GM12872 (cell line): ENCODE results near the gene LDLRAD3.

Source experiments
- CTCF ChIP-seq: IDR thresholded peaks from 3 replicates; pipeline ENCODE4 v1.5.1; 2011; ENCODE audit warnings: low read depth, mild to moderate bottlenecking, low read length, moderate library complexity; ENCODE audit not compliant: insufficient read depth

LDLRAD3 gene

DNA sequence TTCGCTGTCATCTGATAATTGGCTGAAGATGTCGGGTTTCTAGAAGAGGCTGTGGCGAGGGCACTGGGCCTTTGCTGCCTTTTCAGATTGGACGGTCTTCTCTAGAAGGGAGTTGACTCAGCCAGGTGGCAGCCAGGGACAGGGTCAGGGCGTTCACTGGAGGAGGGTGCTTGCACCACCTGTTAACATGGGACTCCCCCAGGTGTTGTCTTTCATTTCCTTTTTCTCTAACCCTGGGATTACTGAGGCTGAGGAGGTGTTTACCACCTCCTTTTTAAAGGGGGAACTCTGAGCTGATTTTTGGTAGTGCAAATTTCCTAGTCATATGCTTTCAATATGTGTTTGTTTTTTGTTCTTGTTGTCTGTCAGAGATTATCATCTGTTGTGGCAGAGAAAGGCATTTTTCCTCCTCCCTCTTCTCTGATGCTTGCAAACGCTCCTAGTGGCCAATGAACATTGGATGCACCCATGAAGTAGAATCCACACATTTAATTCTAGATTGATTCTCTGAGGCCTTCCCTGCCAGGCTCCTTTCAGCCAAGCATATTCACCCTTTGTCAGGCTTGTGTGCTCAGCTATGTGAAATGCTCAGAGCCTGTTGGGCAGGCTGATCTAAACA lies 54.1 kb downstream of the LDLRAD3 start:
- no peak for TF ChIP-seq CTCF

DNA sequence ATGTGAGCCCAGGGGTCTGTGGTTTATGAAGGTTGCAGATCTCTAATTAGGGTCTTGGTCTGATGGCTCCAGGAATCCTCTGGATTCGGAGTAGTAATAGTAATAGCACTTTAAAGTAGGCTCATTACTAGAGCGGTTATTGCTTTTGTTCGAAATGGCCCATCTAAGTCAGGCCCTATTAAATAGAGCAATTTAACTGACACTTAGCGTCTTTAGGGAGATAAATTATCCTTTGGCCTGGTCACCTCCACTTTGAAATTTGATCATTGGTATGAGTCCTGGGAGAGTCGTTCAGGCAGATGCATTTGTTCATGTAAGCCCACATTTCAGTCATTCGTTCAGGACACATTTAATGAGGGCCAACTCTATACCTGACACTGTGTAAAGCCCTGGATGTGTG lies 54.8 kb downstream of the LDLRAD3 start:
- no peak for TF ChIP-seq CTCF

DNA sequence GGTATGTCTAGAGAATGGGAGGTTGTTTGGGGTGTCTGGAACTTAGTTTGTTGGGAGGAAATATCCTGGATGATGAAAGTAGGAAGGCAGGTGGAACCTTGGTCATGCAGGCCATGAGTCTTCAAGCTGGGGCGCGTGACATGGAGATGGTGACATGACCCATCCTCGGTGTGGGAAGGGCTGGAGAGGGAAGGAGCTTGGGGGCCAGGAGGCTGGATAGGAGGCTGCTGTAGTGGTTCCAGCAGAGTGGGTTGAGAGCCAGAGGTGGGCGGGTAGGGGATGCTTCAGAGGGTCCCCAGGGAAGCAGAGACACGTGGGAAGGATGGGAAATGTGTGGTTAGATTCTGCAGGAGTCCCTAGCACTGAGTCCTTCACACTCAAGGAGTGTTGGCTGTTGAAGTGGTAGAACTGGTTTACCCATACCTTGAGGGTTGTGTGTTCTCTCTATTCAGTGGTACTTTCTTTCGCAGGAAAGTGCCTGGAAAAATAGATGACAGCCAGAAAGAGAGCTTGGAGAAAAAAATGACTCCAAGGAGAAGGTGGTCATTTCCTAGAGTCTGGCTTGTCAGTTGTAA lies 56.8 kb downstream of the LDLRAD3 start:
- TF ChIP-seq CTCF, result no peak

GRCh38 chr11:36002196-36002595 lies 58.3 kb downstream of the LDLRAD3 start:
- no peak for TF ChIP-seq CTCF

- TF ChIP-seq CTCF, result no peak
Observed at GRCh38 chr11:36002796-36003195, 58.9 kb downstream of the LDLRAD3 start.

DNA sequence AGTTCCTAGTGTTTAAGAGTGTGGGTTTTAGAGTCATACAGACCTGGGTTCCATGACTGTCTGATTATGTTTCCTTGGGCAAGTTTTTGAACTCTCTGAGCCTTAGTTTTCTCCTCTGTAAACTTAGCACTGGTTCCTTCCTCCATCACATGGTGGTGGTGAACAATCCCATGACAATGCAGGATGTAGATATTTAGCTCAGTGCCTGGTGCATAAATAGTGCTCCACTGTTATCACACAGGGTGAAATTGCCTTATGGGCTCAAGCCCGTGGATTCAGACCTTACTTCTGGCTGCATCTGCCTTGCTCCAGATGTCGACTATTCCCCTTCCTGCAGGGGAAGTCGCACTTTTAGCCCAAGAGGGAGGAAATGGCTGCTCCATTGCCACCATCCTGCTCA lies 62.7 kb downstream of the LDLRAD3 start:
- no peak for TF ChIP-seq CTCF

- TF ChIP-seq CTCF, result no peak
Observed at GRCh38 chr11:36007127-36007655, 63.3 kb downstream of the LDLRAD3 start.
